Measurements from ENCODE around the gene CDNF.
"Not testable (repeated sequence)": the region's sequence is repeated elsewhere in the genome, so short reads cannot be mapped to it uniquely, and the experiment has no call there.

Gene CDNF

GRCh38 chr10:14821635-14822375 is 16.0 kb downstream of the CDNF start:
- Mint-ChIP-seq H3K9me3 (no peaks in the 10 kb centered on the region), H3K4me3 (no peak overlapping the region), H3K36me3 (ENCODE audit: low read depth) (no peaks in the 10 kb centered on the region), H3K4me1 (ENCODE audit: low read depth) (peaks cover 4% of the 10 kb centered on the region), H3K27ac (no peak overlapping the region), H3K27me3 (no peaks in the 10 kb centered on the region)

GRCh38 chr10:14820775-14821154 is 17.1 kb downstream of the CDNF start:
- no peaks in the 10 kb centered on the region for H3K27me3 Mint-ChIP-seq
- no peaks in the 10 kb centered on the region for H3K9me3 Mint-ChIP-seq
- H3K4me3 Mint-ChIP-seq, result no peak overlapping the region
- no peaks in the 10 kb centered on the region for H3K36me3 Mint-ChIP-seq (ENCODE audit: low read depth)
- no peak overlapping the region for H3K27ac Mint-ChIP-seq
- H3K4me1 Mint-ChIP-seq (ENCODE audit: low read depth), result peaks cover 4% of the 10 kb centered on the region

GRCh38 chr10:14820010-14820774 is 17.6 kb downstream of the CDNF start:
- Mint-ChIP-seq H3K9me3 (no peaks in the 10 kb centered on the region), H3K36me3 (ENCODE audit: low read depth) (no peaks in the 10 kb centered on the region), H3K4me1 (ENCODE audit: low read depth) (peaks cover 4% of the 10 kb centered on the region), H3K27me3 (no peaks in the 10 kb centered on the region), H3K27ac (no peak overlapping the region), H3K4me3 (no peak overlapping the region)

GRCh38 chr10:14816717-14817116 is 21.1 kb downstream of the CDNF start:
- H3K4me1 Mint-ChIP-seq (ENCODE audit: low read depth), result peaks cover 15% of the 10 kb centered on the region
- not testable (repeated sequence) for H3K36me3 Mint-ChIP-seq (ENCODE audit: low read depth); H3K9me3 Mint-ChIP-seq; H3K27me3 Mint-ChIP-seq; H3K27ac Mint-ChIP-seq; H3K4me3 Mint-ChIP-seq

- H3K4me3 Mint-ChIP-seq, result no peak overlapping the region
- H3K9me3 Mint-ChIP-seq, result no peaks in the 10 kb centered on the region
- no peak overlapping the region for H3K27ac Mint-ChIP-seq
- H3K4me1 Mint-ChIP-seq (ENCODE audit: low read depth), result peaks cover 26% of the 10 kb centered on the region
- H3K27me3 Mint-ChIP-seq, result no peaks in the 10 kb centered on the region
- no peaks in the 10 kb centered on the region for H3K36me3 Mint-ChIP-seq (ENCODE audit: low read depth)
Observed at GRCh38 chr10:14815681-14816080, 22.2 kb downstream of the CDNF start.

- H3K36me3 Mint-ChIP-seq (ENCODE audit: low read depth), result no peaks in the 10 kb centered on the region
- no peaks in the 10 kb centered on the region for H3K9me3 Mint-ChIP-seq
- H3K27me3 Mint-ChIP-seq, result no peaks in the 10 kb centered on the region
- peaks cover 27% of the 10 kb centered on the region for H3K4me1 Mint-ChIP-seq (ENCODE audit: low read depth)
- peak overlapping the region; percentile 61 for H3K4me3 Mint-ChIP-seq
- H3K27ac Mint-ChIP-seq, result no peak overlapping the region
Observed at GRCh38 chr10:14812271-14812670, 25.6 kb downstream of the CDNF start.

GRCh38 chr10:14810969-14811953 is 26.6 kb downstream of the CDNF start:
- Mint-ChIP-seq H3K27me3 (no peaks in the 10 kb centered on the region), H3K4me1 (ENCODE audit: low read depth) (peaks cover 27% of the 10 kb centered on the region), H3K27ac (peak overlapping the region; percentile 32), H3K9me3 (no peaks in the 10 kb centered on the region), H3K36me3 (ENCODE audit: low read depth) (no peaks in the 10 kb centered on the region), H3K4me3 (no peak overlapping the region)

GRCh38 chr10:14806318-14806717 is 31.5 kb downstream of the CDNF start:
- Mint-ChIP-seq H3K27ac (no peak overlapping the region), H3K36me3 (ENCODE audit: low read depth) (no peaks in the 10 kb centered on the region), H3K27me3 (no peaks in the 10 kb centered on the region), H3K9me3 (no peaks in the 10 kb centered on the region), H3K4me1 (ENCODE audit: low read depth) (peaks cover 7% of the 10 kb centered on the region), H3K4me3 (no peak overlapping the region)

- Mint-ChIP-seq H3K4me1 (ENCODE audit: low read depth) (peaks cover 3% of the 10 kb centered on the region), H3K36me3 (ENCODE audit: low read depth) (no peaks in the 10 kb centered on the region), H3K27me3 (no peaks in the 10 kb centered on the region), H3K27ac (no peak overlapping the region), H3K9me3 (no peaks in the 10 kb centered on the region), H3K4me3 (no peak overlapping the region)
Observed at GRCh38 chr10:14803827-14804226, 34.0 kb downstream of the CDNF start.

- no peak overlapping the region for H3K27ac Mint-ChIP-seq
- H3K4me3 Mint-ChIP-seq, result no peak overlapping the region
- no peaks in the 10 kb centered on the region for H3K36me3 Mint-ChIP-seq (ENCODE audit: low read depth)
- peaks cover 9% of the 10 kb centered on the region for H3K4me1 Mint-ChIP-seq (ENCODE audit: low read depth)
- H3K27me3 Mint-ChIP-seq, result no peaks in the 10 kb centered on the region
- H3K9me3 Mint-ChIP-seq, result no peaks in the 10 kb centered on the region
Observed at GRCh38 chr10:14801723-14802122, 36.1 kb downstream of the CDNF start.

- H3K36me3 Mint-ChIP-seq (ENCODE audit: low read depth), result no peaks in the 10 kb centered on the region
- H3K9me3 Mint-ChIP-seq, result no peaks in the 10 kb centered on the region
- peaks cover 9% of the 10 kb centered on the region for H3K4me1 Mint-ChIP-seq (ENCODE audit: low read depth)
- no peak overlapping the region for H3K27ac Mint-ChIP-seq
- H3K27me3 Mint-ChIP-seq, result no peaks in the 10 kb centered on the region
- no peak overlapping the region for H3K4me3 Mint-ChIP-seq
Observed at GRCh38 chr10:14800397-14800796, 37.4 kb downstream of the CDNF start.

- Mint-ChIP-seq H3K9me3 (no peaks in the 10 kb centered on the region), H3K4me1 (ENCODE audit: low read depth) (peaks cover 9% of the 10 kb centered on the region), H3K36me3 (ENCODE audit: low read depth) (no peaks in the 10 kb centered on the region), H3K27ac (no peak overlapping the region), H3K4me3 (no peak overlapping the region), H3K27me3 (no peaks in the 10 kb centered on the region)
Observed at GRCh38 chr10:14798636-14799035, 39.2 kb downstream of the CDNF start.

- no peaks in the 10 kb centered on the region for H3K36me3 Mint-ChIP-seq (ENCODE audit: low read depth)
- peaks cover under 1% of the 10 kb centered on the region for H3K4me1 Mint-ChIP-seq (ENCODE audit: low read depth)
- no peak overlapping the region for H3K27ac Mint-ChIP-seq
- H3K9me3 Mint-ChIP-seq, result peaks cover 5% of the 10 kb centered on the region
- no peaks in the 10 kb centered on the region for H3K27me3 Mint-ChIP-seq
- no peak overlapping the region for H3K4me3 Mint-ChIP-seq
Observed at GRCh38 chr10:14787938-14788337, 49.9 kb downstream of the CDNF start.

- Mint-ChIP-seq H3K36me3 (ENCODE audit: low read depth) (no peaks in the 10 kb centered on the region), H3K27ac (no peak overlapping the region), H3K9me3 (peaks cover 5% of the 10 kb centered on the region), H3K4me1 (ENCODE audit: low read depth) (peaks cover 13% of the 10 kb centered on the region), H3K27me3 (no peaks in the 10 kb centered on the region), H3K4me3 (no peak overlapping the region)
Observed at GRCh38 chr10:14784459-14785055, 53.3 kb downstream of the CDNF start.

Measured in stimulated activated naive CD8-positive, alpha-beta T cell treated with anti-CD3 and anti-CD28 coated beads, Interleukin-15, Interleukin-2, amounts not matched to agents 100 ng/mL and 50 ng/mL, for 24 hours (primary cell).